Activated B cell treated with CpG ODN at 0.5 μM for 24 hours (primary cell): ENCODE measurements around the gene KEAP1. TPM values are rescaled to one million over a fixed set of nuclear protein-coding genes. Genes with fewer than 3 reads are reported as not detected.

Experiments used
- total RNA-seq: library from RNA; stranded (reverse); gene quantifications from 2 replicates; pipeline ENCODE4 v1.2.3, GENCODE V29; 2022

KEAP1 gene
- total RNA-seq, 1 donor from 2014 or later = 38.9 TPM

Other genes with a start within 250 kb of the KEAP1 start
- gene ICAM1, start 232.2 kb downstream of the KEAP1 start, total RNA-seq = 32.6 and 37.4 TPM in 2 replicates
- 0.71 and 0.95 TPM in 2 replicates for gene ICAM4, start 216.4 kb downstream of the KEAP1 start, total RNA-seq
- gene ICAM5, start 213.4 kb downstream of the KEAP1 start, total RNA-seq = 0.76 and 1.2 TPM in 2 replicates
- 4.5 and 5.1 TPM in 2 replicates for gene ZGLP1, start 193.5 kb downstream of the KEAP1 start, total RNA-seq
- gene FDX2, start 187.3 kb downstream of the KEAP1 start, total RNA-seq = 12.8 and 15.0 TPM in 2 replicates
- 77.0 and 80.8 TPM in 2 replicates for gene RAVER1, start 169.8 kb downstream of the KEAP1 start, total RNA-seq
- gene ICAM3, start 163.7 kb downstream of the KEAP1 start, total RNA-seq = 147 and 166 TPM in 2 replicates
- gene TYK2, start 122.8 kb downstream of the KEAP1 start, total RNA-seq = 302 and 356 TPM in 2 replicates
- 172 and 173 TPM in 2 replicates for gene CDC37, start 99.8 kb downstream of the KEAP1 start, total RNA-seq
- 6.6 and 8.6 TPM in 2 replicates for gene PDE4A, start 82.8 kb downstream of the KEAP1 start, total RNA-seq
- gene S1PR5, start 14.1 kb upstream of the KEAP1 start, total RNA-seq = 0.12 TPM in 1 of 2 replicates, not detected in the other
- gene ATG4D, start 40.5 kb upstream of the KEAP1 start, total RNA-seq = 37.8 and 39.1 TPM in 2 replicates
- 44.7 and 48.1 TPM in 2 replicates for gene KRI1, start 62.7 kb upstream of the KEAP1 start, total RNA-seq
- gene CDKN2D, start 65.6 kb upstream of the KEAP1 start, total RNA-seq = 10.1 and 10.9 TPM in 2 replicates
- gene AP1M2, start 84.0 kb upstream of the KEAP1 start, total RNA-seq = not detected in 2 replicates
- 195 and 213 TPM in 2 replicates for gene SLC44A2, start 122.2 kb upstream of the KEAP1 start, total RNA-seq
- 373 and 399 TPM in 2 replicates for gene ILF3, start 151.0 kb upstream of the KEAP1 start, total RNA-seq
- gene QTRT1, start 198.1 kb upstream of the KEAP1 start, total RNA-seq = 69.4 and 74.9 TPM in 2 replicates
- gene DNM2, start 214.7 kb upstream of the KEAP1 start, total RNA-seq = 220 and 257 TPM in 2 replicates